Measurements from ENCODE around the gene ZNF567.
"Not testable (repeated sequence)": the region's sequence is repeated elsewhere in the genome, so short reads cannot be mapped to it uniquely, and the experiment has no call there.

ZNF567 gene

GRCh38 chr19:36687214-36688056 is at the start of gene ZNF567:
ZNF567 (plus strand) TSS chr19:36687612; CDS start chr19:36694868, 7,256 bp downstream.
- DNase-seq (ENCODE audit: low spot score): peak; percentile 99

- DNase-seq (ENCODE audit: low spot score): no peak
Measured at GRCh38 chr19:36638862-36639510, 48.4 kb upstream of the ZNF567 start.

GRCh38 chr19:36646746-36647145 is 40.7 kb upstream of the ZNF567 start:
- DNase-seq (ENCODE audit: low spot score): no peak

GRCh38 chr19:36652958-36653357 is 34.5 kb upstream of the ZNF567 start:
- no peak for DNase-seq (ENCODE audit: low spot score)

GRCh38 chr19:36665832-36666231 is 21.6 kb upstream of the ZNF567 start:
- no peak for DNase-seq (ENCODE audit: low spot score)

GRCh38 chr19:36668646-36669045 is 18.8 kb upstream of the ZNF567 start:
- no peak for DNase-seq (ENCODE audit: low spot score)

- DNase-seq (ENCODE audit: low spot score): no peak
Measured at GRCh38 chr19:36672368-36672767, 15.0 kb upstream of the ZNF567 start.

- no peak for DNase-seq (ENCODE audit: low spot score)
Measured at GRCh38 chr19:36674201-36674600, 13.2 kb upstream of the ZNF567 start.

- no peak for DNase-seq (ENCODE audit: low spot score)
Measured at GRCh38 chr19:36679455-36679854, 8.0 kb upstream of the ZNF567 start.

- no peak for DNase-seq (ENCODE audit: low spot score)
Measured at GRCh38 chr19:36685835-36686234, 1.6 kb upstream of the ZNF567 start.

- no peak for DNase-seq (ENCODE audit: low spot score)
Measured at GRCh38 chr19:36686365-36687213, 823 bp upstream of the ZNF567 start.

- no peak for DNase-seq (ENCODE audit: low spot score)
Measured at GRCh38 chr19:36688058-36688457, 646 bp downstream of the ZNF567 start.

- DNase-seq (ENCODE audit: low spot score): no peak
Measured at GRCh38 chr19:36707134-36707533, 19.7 kb downstream of the ZNF567 start.

- no peak for DNase-seq (ENCODE audit: low spot score)
Measured at GRCh38 chr19:36709423-36709822, 22.0 kb downstream of the ZNF567 start.

- no peak for DNase-seq (ENCODE audit: low spot score)
Measured at GRCh38 chr19:36719687-36720556, 32.5 kb downstream of the ZNF567 start.

GRCh38 chr19:36736166-36736565 is 48.8 kb downstream of the ZNF567 start:
- DNase-seq (ENCODE audit: low spot score): not testable (repeated sequence)

GRCh38 chr19:36745870-36746269 is 58.5 kb downstream of the ZNF567 start:
- DNase-seq (ENCODE audit: low spot score): no peak

- no peak for DNase-seq (ENCODE audit: low spot score)
Measured at GRCh38 chr19:36747750-36748149, 60.3 kb downstream of the ZNF567 start.

GRCh38 chr19:36748431-36749275 is 61.2 kb downstream of the ZNF567 start:
- DNase-seq (ENCODE audit: low spot score): no peak

GRCh38 chr19:36749613-36750012 is 62.2 kb downstream of the ZNF567 start:
- DNase-seq (ENCODE audit: low spot score): not testable (repeated sequence)
